GM21367 (cell line): Measurements from ENCODE around the gene DHODH.
A peak's percentile ranks its signal among the peaks of the same experiment; 100 is the strongest.
"Not testable (repeated sequence)": the region's sequence is repeated elsewhere in the genome, so short reads cannot be mapped to it uniquely, and the experiment has no call there.

ENCODE experiments used
- ATAC-seq: cut with Tn5 transposase; IDR thresholded peaks from one replicate; pipeline ENCODE4 v1.9.1; 2021; ENCODE audit not compliant: unreplicated experiment

The DHODH gene

DNA sequence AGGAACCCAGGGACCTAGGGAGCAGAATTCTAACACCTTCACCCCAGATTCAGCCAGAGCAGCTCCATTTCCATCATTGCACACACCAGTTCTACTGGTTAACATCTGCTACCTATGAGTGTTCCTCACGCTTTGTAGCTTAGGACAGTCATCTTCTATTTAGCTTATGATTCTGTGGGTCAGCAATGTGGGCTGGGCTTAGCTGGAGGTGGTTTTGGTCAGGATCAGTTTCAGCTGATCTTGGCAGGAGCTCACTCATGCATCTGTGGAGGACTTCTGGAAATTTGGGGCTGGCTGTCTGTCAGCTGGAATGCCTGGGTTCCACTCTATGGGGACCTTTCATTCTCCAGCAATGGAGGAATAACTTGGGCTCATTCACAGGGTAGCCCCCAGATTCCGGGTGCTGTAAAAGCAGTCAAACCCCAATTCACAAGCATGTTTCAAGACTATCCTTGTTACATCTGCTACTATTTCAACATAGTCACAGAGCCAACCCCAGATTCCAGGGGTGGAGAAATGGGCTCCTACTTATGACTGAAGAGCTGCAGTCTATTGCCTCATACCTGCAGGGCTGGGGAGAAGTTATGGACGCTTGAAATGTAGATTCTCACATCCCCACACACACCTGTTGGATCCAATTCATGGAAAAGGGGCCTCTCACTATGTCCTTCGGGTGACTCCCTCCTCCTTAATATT lies 42.4 kb downstream of the DHODH start:
- ATAC-seq, result no peak

DNA sequence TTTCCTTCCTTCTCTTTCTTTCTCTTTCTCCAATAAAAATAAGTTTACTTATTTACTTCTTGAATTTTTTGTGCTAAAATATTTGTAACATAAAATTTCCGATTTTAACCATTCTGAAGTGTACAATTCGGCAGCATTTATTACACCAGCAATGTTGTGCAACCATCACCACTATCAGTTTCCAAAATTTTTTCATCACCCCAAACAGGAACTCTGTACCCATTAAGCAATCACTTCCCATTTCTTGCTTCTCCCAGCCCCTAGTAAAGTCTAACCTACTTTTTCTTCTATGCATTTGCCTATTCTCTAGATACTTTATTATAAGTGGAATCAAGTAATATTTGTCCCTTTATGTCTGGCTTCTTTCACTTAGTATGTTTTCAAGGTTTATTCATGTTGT lies 43.3 kb downstream of the DHODH start:
- ATAC-seq, result no peak

DNA sequence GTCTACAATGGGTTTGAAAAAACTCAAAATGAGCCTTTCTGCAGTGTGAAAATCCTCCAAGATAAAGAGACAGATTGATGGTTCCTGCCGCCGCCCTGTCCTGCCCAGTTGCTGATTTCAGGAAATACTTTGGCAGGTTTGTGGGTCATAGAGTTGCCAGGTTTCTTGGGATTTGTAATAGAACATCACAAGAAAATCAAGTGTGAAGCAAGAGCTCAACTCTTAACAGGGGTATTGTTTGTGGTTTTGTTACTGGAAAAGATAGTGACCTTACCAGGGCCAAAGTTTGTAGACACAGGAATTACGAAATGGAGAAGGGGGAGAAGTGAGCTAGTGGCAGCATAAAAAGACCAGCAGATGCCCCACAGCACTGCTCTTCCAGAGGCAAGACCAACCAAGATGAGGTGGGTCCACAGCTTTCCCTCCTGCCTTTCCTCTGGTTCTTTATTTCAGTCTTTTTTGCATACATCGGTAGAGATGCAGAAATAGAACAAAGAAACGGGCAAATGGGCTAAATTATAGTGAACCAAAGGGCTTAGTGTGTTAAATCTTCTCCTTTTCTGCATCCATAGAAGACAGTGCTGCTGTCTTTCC lies 45.8 kb downstream of the DHODH start, which contains the start of gene HP:
HP (plus strand) TSS at position 252 of the 594 bp plus-strand sequence; CDS start at position 400, 148 bp downstream.
- not testable (repeated sequence) for ATAC-seq

DNA sequence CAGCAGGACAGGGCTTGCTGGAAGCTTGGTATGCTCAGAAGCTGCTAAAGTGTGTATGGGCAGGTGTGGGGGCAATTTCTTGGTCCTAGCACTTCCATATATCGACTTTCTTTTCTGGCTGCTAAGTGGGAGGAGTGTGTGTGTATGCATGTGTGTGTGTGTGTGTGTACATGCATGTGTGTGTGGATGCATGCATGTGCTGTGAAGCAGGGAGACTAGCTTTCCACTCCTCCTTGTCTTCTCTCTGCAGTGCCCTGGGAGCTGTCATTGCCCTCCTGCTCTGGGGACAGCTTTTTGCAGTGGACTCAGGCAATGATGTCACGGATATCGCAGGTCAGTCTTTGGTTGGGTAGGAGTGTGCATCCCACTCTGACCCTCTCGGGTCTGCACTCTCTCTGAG lies 47.4 kb downstream of the DHODH start:
- no peak for ATAC-seq

DNA sequence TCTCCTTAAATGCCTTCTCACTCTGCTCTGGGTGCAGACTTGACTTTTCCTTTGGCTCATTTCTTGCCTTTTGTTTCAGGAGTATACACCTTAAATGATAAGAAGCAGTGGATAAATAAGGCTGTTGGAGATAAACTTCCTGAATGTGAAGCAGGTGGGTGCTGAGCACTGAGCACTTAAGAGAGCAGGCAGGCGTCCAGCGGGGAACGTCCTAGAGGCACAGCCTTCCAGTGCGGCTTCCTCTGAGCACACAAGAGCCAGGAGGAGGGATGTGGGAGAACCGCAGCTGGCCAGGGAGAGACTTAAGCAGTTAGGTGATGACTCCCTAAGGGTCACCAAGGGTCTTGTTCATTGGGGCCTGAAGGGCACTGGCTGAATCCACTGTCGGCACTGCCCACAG lies 48.8 kb downstream of the DHODH start:
- not testable (repeated sequence) for ATAC-seq

DNA sequence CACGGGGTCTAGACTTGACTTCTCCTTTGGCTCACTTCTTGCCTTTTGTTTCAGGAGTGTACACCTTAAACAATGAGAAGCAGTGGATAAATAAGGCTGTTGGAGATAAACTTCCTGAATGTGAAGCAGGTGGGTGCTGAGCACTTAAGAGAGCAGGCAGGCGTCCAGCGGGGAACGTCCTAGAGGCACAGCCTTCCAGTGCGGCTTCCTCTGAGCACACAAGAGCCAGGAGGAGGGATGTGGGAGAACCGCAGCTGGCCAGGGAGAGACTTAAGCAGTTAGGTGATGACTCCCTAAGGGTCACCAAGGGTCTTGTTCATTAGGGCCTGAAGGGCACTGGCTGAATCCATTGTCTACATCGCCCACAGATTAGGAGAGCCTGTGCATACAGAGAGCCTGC lies 50.5 kb downstream of the DHODH start:
- ATAC-seq, result not testable (repeated sequence)

DNA sequence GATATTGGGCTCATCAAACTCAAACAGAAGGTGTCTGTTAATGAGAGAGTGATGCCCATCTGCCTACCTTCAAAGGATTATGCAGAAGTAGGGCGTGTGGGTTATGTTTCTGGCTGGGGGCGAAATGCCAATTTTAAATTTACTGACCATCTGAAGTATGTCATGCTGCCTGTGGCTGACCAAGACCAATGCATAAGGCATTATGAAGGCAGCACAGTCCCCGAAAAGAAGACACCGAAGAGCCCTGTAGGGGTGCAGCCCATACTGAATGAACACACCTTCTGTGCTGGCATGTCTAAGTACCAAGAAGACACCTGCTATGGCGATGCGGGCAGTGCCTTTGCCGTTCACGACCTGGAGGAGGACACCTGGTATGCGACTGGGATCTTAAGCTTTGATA lies 51.9 kb downstream of the DHODH start:
- no peak for ATAC-seq

DNA sequence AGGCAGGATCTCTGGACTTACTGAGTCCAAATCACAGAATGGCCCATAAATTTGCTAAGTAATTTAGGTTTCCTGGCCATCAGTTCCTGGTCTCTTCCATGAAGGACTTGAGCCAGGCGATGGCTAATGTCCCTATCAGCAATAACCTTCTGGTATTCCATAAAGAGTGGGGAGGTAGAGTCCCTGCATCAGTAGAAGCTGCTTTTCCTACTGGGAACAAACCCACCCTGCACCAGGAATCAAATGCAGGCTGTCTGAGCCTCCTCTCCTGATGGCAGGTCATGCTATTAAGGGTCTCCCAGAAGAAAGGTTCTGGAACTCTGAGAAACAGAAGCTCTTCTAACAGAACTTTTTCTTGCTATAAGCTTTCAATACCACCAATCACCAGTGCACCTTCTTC lies 53.0 kb downstream of the DHODH start:
- no peak for ATAC-seq

DNA sequence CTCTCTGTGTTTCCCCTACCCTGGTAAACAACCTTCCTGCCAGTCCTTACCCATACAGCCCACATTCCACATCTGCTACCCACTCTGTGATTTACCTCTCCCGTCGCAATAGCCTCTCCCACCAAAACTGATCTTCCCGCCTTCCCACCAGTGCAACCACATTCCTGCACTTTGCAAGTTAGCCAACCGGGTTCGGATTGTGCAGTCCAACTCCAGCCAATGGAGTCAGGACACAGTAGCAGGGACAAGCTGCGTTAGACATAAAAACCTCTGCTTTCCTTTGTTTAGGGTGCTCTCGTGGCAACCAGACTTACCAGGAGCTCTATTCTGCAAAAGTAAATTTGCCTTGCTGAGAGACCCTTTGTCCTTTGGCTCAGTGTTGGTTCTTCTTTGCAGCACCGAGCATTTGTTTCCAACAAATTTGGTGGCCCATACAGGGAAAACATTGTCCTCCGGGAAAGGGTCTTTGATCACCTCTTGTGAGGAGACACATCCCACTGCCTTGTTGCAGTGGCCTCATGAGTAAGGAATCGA lies 55.9 kb downstream of the DHODH start:
- ATAC-seq, result no peak

DNA sequence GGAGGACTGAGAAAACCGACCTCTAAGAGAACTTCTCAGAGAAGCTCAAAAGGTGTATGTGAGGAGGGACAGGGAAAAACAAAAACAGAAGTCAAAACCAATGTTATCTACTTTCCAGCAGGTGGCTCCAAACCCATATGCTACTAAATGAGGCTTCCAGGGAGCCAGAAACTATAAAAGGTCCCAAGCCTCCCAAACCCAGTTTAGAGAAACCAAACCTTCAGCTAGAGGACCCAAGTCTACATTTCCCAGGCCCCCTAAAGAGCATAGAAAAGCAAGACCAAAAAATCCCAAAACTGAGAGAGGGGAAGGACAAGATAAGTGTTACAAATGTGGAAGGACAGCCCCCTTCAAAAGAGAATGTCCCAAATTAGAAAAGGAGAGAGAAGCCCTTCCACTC lies 58.2 kb downstream of the DHODH start:
- ATAC-seq, result peak; percentile 51

DNA sequence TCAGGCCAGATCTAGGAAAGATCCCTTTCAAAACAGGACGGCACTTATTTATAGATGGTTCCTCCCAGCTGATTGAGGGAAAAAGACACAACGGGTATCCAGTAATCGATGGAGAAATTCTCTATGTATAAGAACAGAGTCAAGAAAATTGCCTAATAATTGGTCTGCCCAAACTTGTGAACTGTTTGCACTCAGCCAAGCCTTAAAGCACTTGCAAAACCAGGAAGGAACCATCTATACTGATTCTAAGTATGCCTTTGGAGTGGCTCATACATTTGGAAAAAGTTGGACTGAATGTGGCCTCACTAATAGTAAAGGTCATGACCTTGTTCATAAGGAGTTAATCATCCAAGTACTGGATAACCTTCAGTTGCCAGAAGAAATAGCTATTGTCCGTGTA lies 60.4 kb downstream of the DHODH start:
- no peak for ATAC-seq

DNA sequence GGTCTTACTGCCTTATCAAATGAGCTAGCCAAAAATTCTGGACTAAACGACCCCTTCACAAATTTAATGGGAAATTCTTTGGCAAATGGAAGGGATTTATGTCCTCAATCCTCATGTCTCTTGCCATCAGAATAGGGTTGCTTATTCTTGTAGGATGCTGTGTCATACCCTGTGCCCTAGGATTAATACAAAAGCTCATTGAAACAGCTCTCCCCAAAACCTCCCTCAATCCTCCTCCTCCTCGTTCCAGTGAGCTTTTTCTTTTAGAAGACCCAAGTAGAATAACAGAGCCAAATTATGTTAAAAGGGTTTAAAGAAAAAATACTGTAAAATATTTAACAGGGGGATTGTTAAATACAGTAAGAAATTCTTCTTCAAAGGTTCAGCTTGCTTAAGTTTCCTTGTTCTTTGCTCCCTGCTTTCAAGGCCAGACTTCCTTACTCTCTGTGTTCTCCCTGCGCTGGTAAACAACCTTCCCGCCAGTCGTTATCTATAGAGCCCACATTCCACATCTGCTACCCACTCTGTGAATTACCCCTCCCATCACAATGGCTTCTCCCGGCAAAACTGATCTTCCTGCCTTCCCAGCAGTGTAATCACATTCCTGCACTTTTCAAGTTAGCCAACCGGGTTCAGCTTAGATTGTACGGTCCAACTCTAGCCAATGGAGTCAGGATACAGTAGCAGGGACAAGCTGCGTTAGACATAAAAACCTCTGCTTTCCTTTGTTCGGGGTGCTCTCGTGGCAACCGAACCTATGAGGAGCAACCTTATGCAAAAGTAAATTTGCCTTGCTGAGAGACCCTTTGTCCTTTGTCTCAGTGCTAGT lies 64.2 kb downstream of the DHODH start:
- no peak for ATAC-seq

DNA sequence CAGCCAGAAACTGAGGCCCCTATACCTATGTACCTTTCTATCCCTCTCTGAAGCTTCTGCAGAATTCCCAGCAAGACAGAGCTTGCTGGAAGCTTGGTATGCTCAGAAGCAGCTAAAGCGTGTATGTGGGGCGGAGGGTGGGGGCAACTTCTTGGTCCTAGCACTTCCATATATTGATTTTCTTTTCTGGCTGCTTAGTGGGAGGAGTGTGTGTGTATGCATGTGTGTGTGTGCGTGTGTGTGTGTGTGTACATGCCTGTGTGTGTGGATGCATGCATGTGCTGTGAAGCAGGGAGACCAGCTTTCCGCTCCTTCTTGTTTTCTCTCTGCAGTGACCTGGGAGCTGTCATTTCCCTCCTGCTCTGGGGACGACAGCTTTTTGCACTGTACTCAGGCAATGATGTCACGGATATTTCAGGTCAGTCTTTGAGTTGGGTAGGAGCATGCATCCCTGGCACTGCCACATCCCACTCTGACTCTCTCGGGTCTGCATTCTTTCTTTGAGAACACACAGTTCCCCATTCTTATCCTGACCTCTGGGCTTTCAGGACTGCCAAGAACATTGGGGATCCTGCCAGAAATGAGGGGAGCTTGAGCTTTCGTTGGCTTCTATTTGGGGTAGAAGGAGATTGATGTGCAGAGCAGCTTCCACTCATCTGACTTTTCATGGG lies 65.2 kb downstream of the DHODH start:
- ATAC-seq, result no peak

DNA sequence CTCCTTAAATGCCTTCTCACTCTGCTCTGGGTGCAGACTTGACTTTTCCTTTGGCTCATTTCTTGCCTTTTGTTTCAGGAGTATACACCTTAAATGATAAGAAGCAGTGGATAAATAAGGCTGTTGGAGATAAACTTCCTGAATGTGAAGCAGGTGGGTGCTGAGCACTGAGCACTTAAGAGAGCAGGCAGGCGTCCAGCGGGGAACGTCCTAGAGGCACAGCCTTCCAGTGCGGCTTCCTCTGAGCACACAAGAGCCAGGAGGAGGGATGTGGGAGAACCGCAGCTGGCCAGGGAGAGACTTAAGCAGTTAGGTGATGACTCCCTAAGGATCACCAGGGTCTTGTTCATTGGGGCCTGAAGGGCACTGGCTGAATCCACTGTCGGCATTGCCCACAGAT lies 66.5 kb downstream of the DHODH start:
- ATAC-seq, result not testable (repeated sequence)
